Caco-2 (cell line): ENCODE results near the gene NANS. TPM values are rescaled to one million over a fixed set of nuclear protein-coding genes. Genes with fewer than 3 reads are reported as not detected.

Source experiments
- BruUV-seq: library from RNA; stranded (reverse); fragments of 400-500 nt; replicated peaks from 2 replicates; lab custom pipeline; 2021; lab: Mats Ljungman, UMichigan
- CTCF ChIA-PET: fragments of 300-600 bp; sonication (Branson Sonifier 250); formaldehyde crosslinking; loops from one replicate; lab custom pipeline; 2022; ENCODE audit warnings: antibody characterized with exemption; lab: Charles Lee
- POLR2A ChIA-PET: fragments of 300-600 bp; sonication (Branson Sonifier 250); formaldehyde crosslinking; loops from one replicate; lab custom pipeline; 2022; ENCODE audit warnings: antibody characterized with exemption; lab: Charles Lee
- DNase-seq, 2 experiments: peaks; one replicate each; pipeline versions ENCODE4 v3.0.0 to v3.0.0-alpha.2; 2020 to 2022
- H3K27me3 ChIP-seq: replicated peaks from 2 replicates; pipeline ENCODE4 v1.6.0; 2011; ENCODE audit warnings: low read length; ENCODE audit not compliant: control insufficient read depth, insufficient read depth
- H3K36me3 ChIP-seq: 2 replicates; pipeline ENCODE4 v1.5.1; 2011; ENCODE audit warnings: low read length; ENCODE audit not compliant: control insufficient read depth, insufficient read depth
- H3K4me1 ChIP-seq: fragments of 250-450 bp; sonication (Bioruptor Pico); 2 replicates; pipeline ENCODE4 v1.5.1; 2020; ENCODE audit warnings: mild to moderate bottlenecking
- H3K4me3 ChIP-seq: 2 replicates; pipeline ENCODE4 v1.5.1; 2011; ENCODE audit warnings: low read depth, mild to moderate bottlenecking, control low read depth, low read length
- H3K9me3 ChIP-seq: fragments of 250-450 bp; sonication (Bioruptor Pico); 2 replicates; pipeline ENCODE4 v1.5.1; 2020; ENCODE audit warnings: mild to moderate bottlenecking, moderate library complexity
- H3K27ac Mint-ChIP-seq: one replicate; pipeline ENCODE4 v1.8.0; 2022; ENCODE audit warnings: mixed read lengths; ENCODE audit not compliant: unreplicated experiment
- H3K27me3 Mint-ChIP-seq: one replicate; pipeline ENCODE4 v1.8.0; 2022; ENCODE audit warnings: mixed read lengths; ENCODE audit not compliant: insufficient read depth, unreplicated experiment
- H3K36me3 Mint-ChIP-seq: one replicate; pipeline ENCODE4 v1.8.0; 2022; ENCODE audit warnings: mild to moderate bottlenecking, mixed read lengths; ENCODE audit not compliant: insufficient read depth, unreplicated experiment
- H3K4me1 Mint-ChIP-seq: one replicate; pipeline ENCODE4 v1.8.0; 2022; ENCODE audit warnings: low read depth, mixed read lengths; ENCODE audit not compliant: unreplicated experiment
- H3K4me3 Mint-ChIP-seq: one replicate; pipeline ENCODE4 v1.8.0; 2022; ENCODE audit warnings: mild to moderate bottlenecking, moderate library complexity, mixed read lengths; ENCODE audit not compliant: unreplicated experiment
- H3K9me3 Mint-ChIP-seq: one replicate; pipeline ENCODE4 v1.8.0; 2022; ENCODE audit warnings: mixed read lengths; ENCODE audit not compliant: unreplicated experiment
- CTCF ChIP-seq, 2 experiments: fragments of 200-600 bp in 1 of 2; IDR thresholded peaks; 1 replicate in 1 of 2; 2 replicates in 1 of 2; pipeline versions ENCODE4 v1.5.1 to v1.8.0; 2011 to 2022; ENCODE audit warnings: antibody characterized with exemption in 1 of 2, control low read depth in 1 of 2, inconsistent platforms in 1 of 2, low read depth in 1 of 2, low read length in 1 of 2, mild to moderate bottlenecking in 1 of 2, moderate library complexity in 1 of 2; ENCODE audit not compliant: insufficient read depth in 1 of 2, severe bottlenecking in 1 of 2, unreplicated experiment in 1 of 2
- intact Hi-C: fragments of 100-400 bp; cut with micrococcal nuclease; formaldehyde crosslinking; loops from one replicate; pipeline ENCODE4 v1.10.0; 2022; ENCODE audit not compliant: unreplicated experiment
- total RNA-seq: library from RNA; stranded (reverse); gene quantifications from 2 replicates; pipeline ENCODE4 v1.2.3, GENCODE V29; 2022

NANS gene
- total RNA-seq, 1 experiment from 2014 or later, result 68.7 TPM

GRCh38 chr9:98092613-98092931 is 36.0 kb downstream of the NANS start:
- Histone ChIP-seq H3K4me1 (peaks cover 5% of the 10 kb centered on the region), H3K27me3 (no peaks in the 10 kb centered on the region), H3K36me3 (no peaks in the 10 kb centered on the region), H3K9me3 (no peaks in the 10 kb centered on the region), H3K4me3 (no peak overlapping the region)
- no peak overlapping the region for H3K4me3 Mint-ChIP-seq
- TF ChIP-seq CTCF (IDR thresholded peaks at IDR 0.05; ENCODE audit: insufficient read depth in 1 of 2, low read depth in 1 of 2, low read length in 1 of 2, severe bottlenecking in 1 of 2, unreplicated experiment in 1 of 2), result no peak
- H3K9me3 Mint-ChIP-seq, result no peaks in the 10 kb centered on the region
- H3K36me3 Mint-ChIP-seq, result peaks cover 43% of the 10 kb centered on the region
- ChIA-PET POLR2A (no interaction called here), CTCF (no interaction called here)
- BruUV-seq, result no TSS peak
- H3K27ac Mint-ChIP-seq, result no peak overlapping the region
- DNase-seq, result no peak
- intact Hi-C loops, result no loop called here
- H3K27me3 Mint-ChIP-seq, result no peaks in the 10 kb centered on the region
- H3K4me1 Mint-ChIP-seq, result peaks cover 6% of the 10 kb centered on the region

GRCh38 chr9:98094316-98094715 is 37.8 kb downstream of the NANS start:
- Histone ChIP-seq H3K4me3 (no peak overlapping the region), H3K27me3 (no peaks in the 10 kb centered on the region), H3K4me1 (peaks cover 13% of the 10 kb centered on the region), H3K36me3 (peaks cover 5% of the 10 kb centered on the region; the same call in 1 of the 2 replicates), H3K9me3 (no peaks in the 10 kb centered on the region)
- H3K4me1 Mint-ChIP-seq, result peaks cover 9% of the 10 kb centered on the region
- ChIA-PET CTCF (interaction anchor here (1.0 kb wide), 1 partner anchor 10 kb away, joined by 4 read pairs; no protein-coding TSS in a partner anchor), POLR2A (no interaction called here)
- H3K36me3 Mint-ChIP-seq, result peaks cover 44% of the 10 kb centered on the region
- no peak for TF ChIP-seq CTCF (IDR thresholded peaks at IDR 0.05; ENCODE audit: insufficient read depth in 1 of 2, low read depth in 1 of 2, low read length in 1 of 2, severe bottlenecking in 1 of 2, unreplicated experiment in 1 of 2)
- intact Hi-C loops, result no loop called here
- H3K9me3 Mint-ChIP-seq, result no peaks in the 10 kb centered on the region
- no peak overlapping the region for H3K27ac Mint-ChIP-seq
- no peak for DNase-seq
- H3K4me3 Mint-ChIP-seq, result no peak overlapping the region
- no peaks in the 10 kb centered on the region for H3K27me3 Mint-ChIP-seq
- BruUV-seq, result no TSS peak

- DNase-seq, result no peak
- Mint-ChIP-seq H3K4me3 (no peak overlapping the region), H3K36me3 (peaks cover 40% of the 10 kb centered on the region), H3K27ac (no peak overlapping the region), H3K4me1 (peaks cover 12% of the 10 kb centered on the region), H3K9me3 (no peaks in the 10 kb centered on the region), H3K27me3 (no peaks in the 10 kb centered on the region)
- CTCF ChIA-PET, result interaction anchor here (1.0 to 1.1 kb wide), 2 partner anchors 10 to 12 kb away, joined by 3 to 4 read pairs; no protein-coding TSS in a partner anchor
- Histone ChIP-seq H3K4me3 (no peak overlapping the region), H3K36me3 (peaks cover 9% of the 10 kb centered on the region), H3K9me3 (no peaks in the 10 kb centered on the region), H3K27me3 (no peaks in the 10 kb centered on the region), H3K4me1 (peaks cover 16% of the 10 kb centered on the region)
- BruUV-seq, result no TSS peak
- no peak for TF ChIP-seq CTCF (IDR thresholded peaks at IDR 0.05; ENCODE audit: insufficient read depth in 1 of 2, low read depth in 1 of 2, low read length in 1 of 2, severe bottlenecking in 1 of 2, unreplicated experiment in 1 of 2)
- intact Hi-C loops, result no loop called here
- POLR2A ChIA-PET, result no interaction called here
Observed at GRCh38 chr9:98094851-98095250, 38.3 kb downstream of the NANS start.
